ENCODE data around the gene TFEB.

The TFEB gene

DNA sequence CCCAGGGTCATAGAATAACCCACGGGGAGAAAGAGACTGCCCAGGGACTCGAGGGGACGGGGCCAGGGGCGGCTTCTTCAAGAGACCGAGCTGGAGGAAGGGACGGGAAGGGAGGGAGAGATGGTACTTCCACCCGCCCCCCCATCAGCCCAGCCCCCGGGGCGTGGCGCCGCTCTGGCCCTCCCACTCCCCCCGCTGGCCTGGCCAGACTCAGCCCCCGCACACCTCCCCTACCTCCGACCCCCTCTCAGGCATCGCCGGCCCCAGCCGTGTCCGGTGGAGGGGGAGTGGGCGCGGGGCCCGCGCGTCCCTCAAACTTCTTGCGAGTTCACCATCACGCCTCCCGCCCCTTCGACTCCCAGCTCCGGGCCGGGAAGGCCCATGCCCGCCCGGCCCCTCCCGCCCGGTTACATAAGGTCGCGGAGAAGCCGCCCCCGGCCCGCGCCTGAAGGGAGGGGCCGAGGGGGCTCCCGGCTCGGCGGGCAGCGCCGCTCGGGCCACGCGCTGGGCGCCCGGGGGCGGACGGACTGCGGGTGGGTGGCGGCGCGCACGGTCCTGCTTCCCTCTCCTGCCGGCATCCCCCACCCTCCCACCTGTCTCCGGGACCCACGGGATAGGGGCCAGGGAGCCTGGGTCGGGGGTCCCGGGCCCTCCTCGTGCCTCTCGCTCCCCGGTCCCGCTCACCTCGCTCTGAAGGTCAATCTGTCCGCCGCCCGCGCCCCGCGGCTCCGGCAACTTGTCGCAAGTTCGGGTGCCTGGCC is 562 bp downstream of the TFEB start:
- no peaks in the 10 kb centered on the region for H3K27me3 Mint-ChIP-seq (ENCODE audit: low read depth)
- H3K27ac Mint-ChIP-seq = peak overlapping the region; percentile 74
- peak overlapping the region; percentile 78 for H3K4me3 Mint-ChIP-seq
- no peaks in the 10 kb centered on the region for H3K9me3 Mint-ChIP-seq
- peaks cover 30% of the 10 kb centered on the region for H3K4me1 Mint-ChIP-seq (ENCODE audit: low read depth)
- peaks cover 1% of the 10 kb centered on the region for H3K36me3 Mint-ChIP-seq (ENCODE audit: low read depth)

DNA sequence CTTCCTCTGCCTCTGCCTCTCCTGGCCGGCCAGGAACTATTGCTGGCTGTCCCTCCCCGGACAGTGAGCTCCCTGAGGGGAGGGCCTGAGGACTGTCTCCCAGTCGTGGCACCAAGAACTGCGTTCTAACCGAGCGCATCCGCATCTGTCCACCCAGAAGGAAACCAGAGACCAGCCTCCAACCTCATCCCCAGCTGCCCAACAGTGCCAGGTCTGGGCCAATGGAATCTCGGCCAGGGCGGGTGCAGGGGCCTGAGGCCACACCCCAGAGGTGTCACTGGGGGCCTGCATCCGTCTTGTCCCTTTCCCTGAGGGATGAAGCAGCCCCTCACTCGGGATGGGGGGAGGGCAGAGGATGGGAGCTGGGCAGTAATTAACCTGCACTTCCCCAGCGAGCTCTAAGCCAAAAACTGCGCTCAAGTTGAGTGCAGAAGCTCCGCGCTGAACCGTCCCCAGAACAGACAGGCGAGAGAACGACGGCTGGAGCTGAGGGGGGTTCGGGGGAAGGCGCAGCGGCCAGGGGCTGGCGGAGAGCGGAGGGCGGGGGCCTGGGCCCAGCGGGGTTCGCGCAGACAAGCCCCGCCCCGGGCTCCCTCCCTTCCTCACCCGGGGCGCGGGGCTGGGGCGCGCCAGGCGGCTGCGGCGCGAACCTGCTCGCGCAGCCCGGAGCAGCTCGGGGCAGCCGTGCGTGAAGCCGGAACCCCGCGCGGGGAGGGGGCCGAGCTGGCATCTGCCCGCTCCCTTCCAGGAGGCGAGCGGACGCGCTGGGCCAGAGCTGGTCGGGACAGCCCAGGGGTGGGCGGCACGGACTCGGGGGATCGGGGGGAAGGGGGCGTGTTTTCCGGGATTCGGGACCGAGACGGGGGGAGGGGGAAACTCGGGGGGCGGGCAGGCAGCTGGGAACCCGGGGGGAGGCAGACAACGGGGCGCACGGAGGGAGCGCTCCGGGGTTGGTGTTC is 1.4 kb downstream of the TFEB start:
- peak overlapping the region; percentile 76 for H3K27ac Mint-ChIP-seq
- H3K4me1 Mint-ChIP-seq (ENCODE audit: low read depth) = peaks cover 30% of the 10 kb centered on the region
- H3K36me3 Mint-ChIP-seq (ENCODE audit: low read depth) = peaks cover 1% of the 10 kb centered on the region
- H3K27me3 Mint-ChIP-seq (ENCODE audit: low read depth) = no peaks in the 10 kb centered on the region
- H3K4me3 Mint-ChIP-seq = peak overlapping the region; percentile 62
- no peaks in the 10 kb centered on the region for H3K9me3 Mint-ChIP-seq

DNA sequence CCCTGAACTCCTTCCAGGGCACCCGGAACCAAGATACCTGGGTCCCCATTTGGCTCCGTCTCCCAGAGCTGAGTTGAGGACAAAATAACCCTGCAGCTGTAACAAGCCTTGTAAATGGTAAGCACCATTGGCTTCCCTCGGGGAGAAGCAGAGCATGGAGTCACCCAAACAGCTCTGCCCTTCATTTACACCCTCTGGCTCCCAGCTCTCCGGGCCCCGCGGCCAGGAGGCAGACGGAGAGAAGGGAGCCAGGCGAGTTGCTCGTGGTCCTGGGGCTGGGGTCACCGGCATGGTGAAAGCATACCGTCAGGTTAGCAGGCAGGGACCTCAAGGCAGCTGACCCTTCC is 2.1 kb downstream of the TFEB start:
- Mint-ChIP-seq H3K4me1 (ENCODE audit: low read depth) (peaks cover 30% of the 10 kb centered on the region), H3K4me3 (peak overlapping the region; percentile 62), H3K27ac (peak overlapping the region; percentile 76), H3K9me3 (no peaks in the 10 kb centered on the region), H3K27me3 (ENCODE audit: low read depth) (no peaks in the 10 kb centered on the region), H3K36me3 (ENCODE audit: low read depth) (peaks cover 1% of the 10 kb centered on the region)

DNA sequence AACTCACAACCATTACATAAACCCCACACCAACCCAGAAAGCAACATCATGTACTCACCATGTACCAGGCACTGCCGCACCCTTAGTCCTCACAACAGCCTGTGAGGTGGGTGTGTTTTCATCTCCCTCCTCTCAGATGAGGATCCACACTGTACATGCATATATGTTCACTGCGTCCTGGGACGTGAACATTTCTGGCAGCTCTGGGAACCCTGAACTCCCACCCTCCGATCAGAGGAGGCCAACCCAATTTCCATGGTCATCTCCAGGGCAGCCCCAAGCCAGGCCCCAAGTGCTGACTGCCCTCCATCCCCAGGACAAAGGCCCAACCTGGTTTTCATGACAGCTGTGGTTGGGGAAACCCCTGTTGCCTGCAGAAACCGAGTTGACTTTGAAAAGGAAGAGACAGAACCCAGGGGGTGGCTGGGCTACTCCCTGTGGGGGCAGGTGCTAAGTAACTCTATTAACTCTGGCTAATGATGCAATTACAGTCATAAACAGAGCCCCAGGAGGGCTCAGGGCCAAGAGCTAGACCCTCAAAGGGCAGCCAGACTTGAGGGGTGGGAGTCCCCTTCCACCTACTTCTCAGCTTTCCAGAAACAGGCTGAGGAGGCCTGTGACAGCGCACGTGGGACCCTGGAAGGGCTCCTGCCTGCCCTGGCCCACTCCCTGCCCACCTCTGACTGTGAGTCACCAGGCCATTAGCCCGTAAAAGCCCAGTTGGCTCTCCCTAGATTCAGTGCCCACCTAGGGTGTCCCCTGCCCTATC is 2.6 kb downstream of the TFEB start:
- Mint-ChIP-seq H3K4me3 (peak overlapping the region; percentile 62), H3K9me3 (no peaks in the 10 kb centered on the region), H3K4me1 (ENCODE audit: low read depth) (peaks cover 30% of the 10 kb centered on the region), H3K27me3 (ENCODE audit: low read depth) (no peaks in the 10 kb centered on the region), H3K27ac (peak overlapping the region; percentile 81), H3K36me3 (ENCODE audit: low read depth) (peaks cover 1% of the 10 kb centered on the region)

DNA sequence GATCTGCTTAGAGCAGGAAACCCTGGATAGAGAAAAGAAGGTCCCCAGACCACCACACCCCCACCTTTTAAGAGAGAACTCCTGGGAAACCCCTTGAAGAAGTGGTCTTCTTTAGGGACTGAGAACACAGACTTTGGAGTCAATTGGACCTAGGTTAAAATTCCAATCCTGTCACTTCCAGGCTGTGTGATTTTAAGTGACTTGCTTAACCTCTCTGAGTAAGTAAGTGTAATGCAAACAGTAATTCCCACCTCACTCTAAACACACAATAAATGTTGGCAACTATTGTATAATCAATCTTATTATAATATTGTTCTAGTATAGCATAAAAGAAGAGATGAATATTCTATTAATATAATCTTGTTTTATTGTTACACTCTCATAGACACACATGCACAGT is 3.3 kb downstream of the TFEB start:
- Mint-ChIP-seq H3K4me3 (peak overlapping the region; percentile 62), H3K4me1 (ENCODE audit: low read depth) (peaks cover 31% of the 10 kb centered on the region), H3K27me3 (ENCODE audit: low read depth) (no peaks in the 10 kb centered on the region), H3K27ac (peak overlapping the region; percentile 81), H3K36me3 (ENCODE audit: low read depth) (peaks cover 1% of the 10 kb centered on the region), H3K9me3 (no peaks in the 10 kb centered on the region)

DNA sequence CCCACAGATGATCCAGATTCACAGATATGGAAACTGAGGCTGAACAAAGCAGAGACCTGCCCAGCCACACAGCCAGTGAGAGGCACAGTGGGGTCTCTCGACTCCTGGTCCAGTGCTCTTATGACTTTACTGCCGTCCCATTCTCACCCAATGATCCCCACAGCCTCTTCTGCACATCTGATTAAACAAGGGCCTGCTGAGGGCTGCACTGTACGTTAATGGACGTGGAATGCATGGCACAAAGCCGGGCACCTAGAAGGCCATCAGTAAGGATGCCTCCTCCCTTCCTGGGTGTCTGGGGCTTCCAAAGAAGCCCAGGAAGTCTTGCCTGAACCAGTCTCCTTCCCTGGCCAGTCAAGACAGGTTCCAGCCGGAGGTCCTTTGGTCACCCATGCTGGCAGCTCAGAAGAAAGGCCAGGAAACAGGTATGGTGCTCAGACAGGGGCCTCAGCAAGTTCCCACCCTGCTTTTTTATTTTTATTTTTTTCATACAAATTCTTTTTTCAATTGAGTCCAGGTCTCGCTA is 3.8 kb downstream of the TFEB start:
- no peak overlapping the region for H3K27ac Mint-ChIP-seq
- H3K9me3 Mint-ChIP-seq = no peaks in the 10 kb centered on the region
- H3K27me3 Mint-ChIP-seq (ENCODE audit: low read depth) = no peaks in the 10 kb centered on the region
- peaks cover 1% of the 10 kb centered on the region for H3K36me3 Mint-ChIP-seq (ENCODE audit: low read depth)
- no peak overlapping the region for H3K4me3 Mint-ChIP-seq
- H3K4me1 Mint-ChIP-seq (ENCODE audit: low read depth) = peaks cover 35% of the 10 kb centered on the region

DNA sequence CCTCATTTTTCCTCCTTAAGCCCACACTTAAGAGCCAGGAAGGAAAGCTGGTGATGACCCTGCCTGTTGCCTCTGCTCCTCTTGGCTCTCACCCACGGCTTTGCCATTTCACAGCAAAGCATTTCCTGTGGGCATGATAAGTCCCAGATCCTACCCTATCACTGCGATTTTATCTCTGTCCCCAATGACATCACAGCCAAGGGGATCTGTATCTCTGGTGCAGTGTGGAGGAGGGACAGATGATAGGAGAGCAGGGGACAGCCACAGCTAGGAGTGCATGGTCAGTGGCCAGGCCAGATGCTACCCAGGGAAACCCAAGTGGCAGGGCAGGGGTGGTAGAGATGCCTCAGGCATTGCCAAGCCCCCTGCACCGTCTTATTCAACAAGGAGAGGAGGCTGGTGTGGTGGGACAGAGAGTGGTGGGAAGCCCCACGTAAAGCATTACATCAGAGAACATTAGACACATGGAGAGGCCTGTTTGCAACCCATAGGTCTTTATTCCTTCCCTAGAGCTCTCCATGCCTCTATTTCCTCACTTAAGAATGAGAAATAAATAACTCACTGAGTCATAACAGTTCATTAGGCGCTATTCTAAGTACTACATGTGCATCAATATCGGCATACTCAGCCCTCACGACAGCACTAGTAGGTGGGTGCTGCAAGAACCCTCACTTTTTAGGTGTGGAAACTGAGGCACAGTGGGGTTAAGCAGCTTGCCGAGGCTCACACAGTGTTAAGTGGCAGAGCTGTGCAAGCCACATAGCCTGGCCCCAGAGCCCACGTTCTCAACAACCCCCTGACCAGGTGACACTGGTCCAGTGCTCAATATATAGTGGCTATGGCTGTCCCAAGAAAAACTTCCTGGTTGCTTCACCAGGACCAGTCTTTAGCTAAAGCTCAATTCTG is 4.6 kb downstream of the TFEB start:
- no peak overlapping the region for H3K4me3 Mint-ChIP-seq
- H3K27ac Mint-ChIP-seq = peak overlapping the region; percentile 52
- H3K9me3 Mint-ChIP-seq = no peaks in the 10 kb centered on the region
- H3K27me3 Mint-ChIP-seq (ENCODE audit: low read depth) = no peaks in the 10 kb centered on the region
- H3K36me3 Mint-ChIP-seq (ENCODE audit: low read depth) = peaks cover 1% of the 10 kb centered on the region
- peaks cover 34% of the 10 kb centered on the region for H3K4me1 Mint-ChIP-seq (ENCODE audit: low read depth)

DNA sequence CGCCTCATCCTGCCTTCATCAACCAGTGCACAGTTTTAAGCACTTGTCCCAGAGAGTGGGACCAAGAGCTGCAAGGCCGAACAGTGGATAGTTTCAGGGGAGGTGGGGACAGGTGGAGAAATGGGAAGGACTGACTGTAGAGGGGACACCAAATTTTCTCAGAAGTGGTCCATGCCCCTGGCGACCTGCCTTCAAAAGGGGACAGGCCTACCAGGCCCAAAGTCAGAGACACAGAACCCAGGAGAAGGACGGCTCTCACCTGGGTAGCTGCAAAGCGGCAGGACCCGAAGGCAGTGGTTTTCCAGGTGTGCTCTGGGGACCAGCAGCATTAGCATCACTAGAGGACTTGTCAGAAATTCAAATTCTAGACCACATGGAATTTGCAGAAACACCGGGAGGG is 5.8 kb downstream of the TFEB start:
- H3K9me3 Mint-ChIP-seq = no peaks in the 10 kb centered on the region
- peaks cover 32% of the 10 kb centered on the region for H3K4me1 Mint-ChIP-seq (ENCODE audit: low read depth)
- no peak overlapping the region for H3K27ac Mint-ChIP-seq
- no peak overlapping the region for H3K4me3 Mint-ChIP-seq
- no peaks in the 10 kb centered on the region for H3K27me3 Mint-ChIP-seq (ENCODE audit: low read depth)
- H3K36me3 Mint-ChIP-seq (ENCODE audit: low read depth) = peaks cover 1% of the 10 kb centered on the region

DNA sequence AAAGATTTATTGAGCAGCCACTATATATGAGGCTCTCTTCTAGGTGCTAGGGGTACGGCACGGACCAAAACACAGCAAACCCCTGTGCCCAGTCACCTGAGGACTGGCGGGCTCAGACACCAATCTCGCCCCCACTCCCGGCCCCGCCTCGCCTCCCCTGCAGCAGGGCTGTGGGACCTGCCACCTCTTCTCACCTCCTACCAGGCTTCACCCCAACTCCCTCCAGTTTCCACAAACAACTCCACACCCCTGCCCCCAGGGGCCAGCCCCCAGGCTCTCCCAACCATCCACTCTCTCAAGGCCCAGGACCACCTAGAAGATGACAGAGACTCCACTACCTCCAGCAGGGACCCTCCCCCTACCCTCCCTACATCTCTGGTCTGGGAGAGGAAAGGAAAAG is 6.5 kb downstream of the TFEB start:
- H3K9me3 Mint-ChIP-seq = no peaks in the 10 kb centered on the region
- H3K27ac Mint-ChIP-seq = no peak overlapping the region
- H3K27me3 Mint-ChIP-seq (ENCODE audit: low read depth) = no peaks in the 10 kb centered on the region
- peaks cover 1% of the 10 kb centered on the region for H3K36me3 Mint-ChIP-seq (ENCODE audit: low read depth)
- peaks cover 32% of the 10 kb centered on the region for H3K4me1 Mint-ChIP-seq (ENCODE audit: low read depth)
- H3K4me3 Mint-ChIP-seq = no peak overlapping the region

DNA sequence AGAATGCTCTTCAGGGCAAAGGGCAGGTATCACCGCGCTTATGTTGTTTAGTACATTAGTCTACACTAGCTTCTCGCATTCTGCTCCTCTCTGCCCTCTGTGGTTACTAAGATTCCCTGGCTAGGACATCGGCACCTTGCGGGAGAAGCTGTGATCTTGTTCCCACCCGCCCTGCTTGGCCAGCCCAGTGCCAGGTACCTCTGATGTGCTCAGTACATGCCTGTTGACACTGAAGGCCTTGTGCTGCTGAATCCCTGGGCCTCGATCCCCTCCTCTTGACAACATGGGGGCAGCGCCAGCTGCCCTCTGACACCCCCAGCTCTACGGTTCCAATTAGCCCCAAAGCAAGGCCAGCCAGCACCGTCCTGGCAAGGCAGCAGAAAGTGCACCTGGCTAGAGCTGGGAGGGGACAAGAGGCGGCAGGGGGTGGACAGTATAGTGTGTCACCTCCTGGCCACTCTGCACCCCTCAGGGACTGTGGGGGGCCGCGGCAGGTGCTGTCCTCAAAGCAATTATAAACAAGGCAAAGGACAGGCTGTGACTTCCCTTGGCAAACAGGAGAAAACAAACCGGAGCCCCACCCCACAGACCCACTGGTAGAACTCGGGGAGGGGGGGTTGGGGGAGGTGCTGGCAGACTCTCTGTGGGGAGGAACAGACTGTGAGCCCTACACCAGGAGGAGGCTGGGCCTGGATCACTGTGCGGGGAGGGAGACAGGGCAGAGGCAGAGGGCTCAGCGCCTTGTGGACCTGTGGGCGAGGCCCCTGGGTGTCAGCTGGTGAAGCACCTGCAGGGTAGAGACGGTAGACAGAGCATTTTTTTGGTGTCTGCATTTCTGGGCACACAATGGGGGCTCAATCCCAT is 7.1 kb downstream of the TFEB start:
- H3K36me3 Mint-ChIP-seq (ENCODE audit: low read depth) = peaks cover 1% of the 10 kb centered on the region
- peaks cover 30% of the 10 kb centered on the region for H3K4me1 Mint-ChIP-seq (ENCODE audit: low read depth)
- H3K27me3 Mint-ChIP-seq (ENCODE audit: low read depth) = no peaks in the 10 kb centered on the region
- H3K9me3 Mint-ChIP-seq = no peaks in the 10 kb centered on the region
- no peak overlapping the region for H3K4me3 Mint-ChIP-seq
- H3K27ac Mint-ChIP-seq = no peak overlapping the region

DNA sequence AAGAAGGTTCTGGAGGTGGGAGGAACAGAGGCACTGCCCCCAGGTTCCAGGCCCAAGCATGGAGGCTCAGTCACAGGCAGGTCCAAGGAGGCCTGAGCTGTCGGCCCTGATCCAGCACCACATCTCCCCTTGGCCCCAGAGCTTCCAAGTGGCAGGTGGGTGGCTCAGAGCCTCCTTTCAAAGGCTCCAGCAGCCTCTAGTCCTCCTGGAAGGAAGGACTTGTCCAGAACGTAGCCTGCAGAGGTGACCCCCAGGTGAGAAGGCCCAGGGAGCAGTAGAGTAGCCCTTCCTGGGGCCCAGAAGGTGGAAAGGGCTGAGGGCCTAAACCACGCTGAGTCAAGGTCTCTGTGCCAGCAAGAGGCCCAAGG is 7.7 kb downstream of the TFEB start:
- no peak overlapping the region for H3K27ac Mint-ChIP-seq
- no peaks in the 10 kb centered on the region for H3K9me3 Mint-ChIP-seq
- H3K27me3 Mint-ChIP-seq (ENCODE audit: low read depth) = no peaks in the 10 kb centered on the region
- H3K36me3 Mint-ChIP-seq (ENCODE audit: low read depth) = peaks cover 1% of the 10 kb centered on the region
- no peak overlapping the region for H3K4me3 Mint-ChIP-seq
- H3K4me1 Mint-ChIP-seq (ENCODE audit: low read depth) = peaks cover 27% of the 10 kb centered on the region

DNA sequence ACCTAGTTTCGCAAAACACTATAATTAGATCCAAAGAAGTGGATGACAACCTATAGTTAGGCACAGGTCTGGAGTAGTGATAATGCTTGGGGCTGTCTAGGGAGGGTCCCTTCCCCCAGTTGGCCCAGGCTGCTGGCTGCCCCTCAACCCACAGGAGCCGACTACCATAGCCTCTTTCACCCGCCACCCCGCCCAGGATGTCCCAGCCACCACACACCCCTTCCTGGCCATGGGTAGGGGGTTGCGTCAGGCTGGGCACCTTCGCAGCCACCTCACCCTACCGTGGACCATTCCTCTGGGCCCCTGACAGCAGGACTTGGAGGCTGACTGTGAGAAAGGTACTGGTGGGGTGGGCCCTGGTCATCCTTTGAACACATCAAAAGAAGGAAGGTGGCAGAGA is 8.5 kb downstream of the TFEB start:
- Mint-ChIP-seq H3K4me1 (ENCODE audit: low read depth) (peaks cover 23% of the 10 kb centered on the region), H3K4me3 (no peak overlapping the region), H3K36me3 (ENCODE audit: low read depth) (no peaks in the 10 kb centered on the region), H3K9me3 (no peaks in the 10 kb centered on the region), H3K27me3 (ENCODE audit: low read depth) (no peaks in the 10 kb centered on the region), H3K27ac (peak overlapping the region; percentile 17)
